Common myeloid progenitor, CD34-positive (primary cell): Measurements from ENCODE around the gene PLD2.

Experiments
- CTCF ChIA-PET: fragments of 350-600 bp; sonication (Branson Sonifier 250); formaldehyde crosslinking; loops from one replicate; lab custom pipeline; 2021; ENCODE audit warnings: antibody characterized with exemption; lab: Charles Lee
- POLR2A ChIA-PET: fragments of 350-600 bp; sonication (Branson Sonifier 250); formaldehyde crosslinking; loops from one replicate; lab custom pipeline; 2021; ENCODE audit warnings: antibody characterized with exemption; lab: Charles Lee
- DNase-seq, 3 donors: peaks; one replicate each; pipeline versions ENCODE4 v3.0.0 to v3.0.0-alpha.2; 2013
- H3K27ac ChIP-seq, 2 experiments: 1 replicate in 1 of 2; 2 replicates in 1 of 2; pipeline ENCODE4 v1.7.0; 2013; ENCODE audit warnings: inconsistent platforms in 2 of 2, low read length in 2 of 2, mild to moderate bottlenecking in 2 of 2, low read depth in 1 of 2, moderate library complexity in 1 of 2; ENCODE audit not compliant: severe bottlenecking in 2 of 2, insufficient read depth in 1 of 2, poor library complexity in 1 of 2
- H3K27me3 ChIP-seq, 5 experiments: replicated peaks in 2 of 5; 1 replicate in 3 of 5; 2 replicates in 2 of 5; pipeline versions ENCODE4 v1.6.1 to v1.7.0; 2013; ENCODE audit warnings: low read length in 4 of 5, mild to moderate bottlenecking in 2 of 5, moderate library complexity in 2 of 5, inconsistent platforms in 1 of 5; ENCODE audit not compliant: insufficient read depth in 5 of 5, control insufficient read depth in 4 of 5
- H3K36me3 ChIP-seq, 4 experiments: 1 replicate in 2 of 4; 2 replicates in 2 of 4; pipeline versions ENCODE4 v1.6.1 to v1.7.0; 2013; ENCODE audit warnings: low read length in 3 of 4, control low read depth in 1 of 4, mild to moderate bottlenecking in 1 of 4; ENCODE audit not compliant: control insufficient read depth in 4 of 4, insufficient read depth in 4 of 4
- H3K4me1 ChIP-seq, 4 experiments: 1 replicate in 3 of 4; 2 replicates in 1 of 4; pipeline versions ENCODE4 v1.6.1 to v1.7.1; 2013; ENCODE audit warnings: low read length in 3 of 4, mild to moderate bottlenecking in 3 of 4, control low read depth in 1 of 4, inconsistent platforms in 1 of 4, moderate library complexity in 1 of 4; ENCODE audit not compliant: control insufficient read depth in 4 of 4, insufficient read depth in 4 of 4; ENCODE audit errors: control extremely low read depth in 1 of 4
- H3K4me3 ChIP-seq, 7 experiments: 1 replicate in 4 of 7; 2 replicates in 3 of 7; pipeline versions ENCODE4 v1.5.1 to v1.7.0; 2013; ENCODE audit warnings: mild to moderate bottlenecking in 7 of 7, low read length in 6 of 7, moderate library complexity in 6 of 7, inconsistent platforms in 2 of 7, low read depth in 2 of 7, control low read depth in 1 of 7; ENCODE audit not compliant: insufficient read depth in 4 of 7, control insufficient read depth in 1 of 7; ENCODE audit errors: extremely low read depth in 1 of 7
- H3K9me3 ChIP-seq, 5 experiments: 1 replicate in 4 of 5; 2 replicates in 1 of 5; pipeline versions ENCODE4 v1.6.1 to v1.7.1; 2013; ENCODE audit warnings: low read length in 4 of 5, mild to moderate bottlenecking in 2 of 5, inconsistent platforms in 1 of 5, low read depth in 1 of 5, moderate library complexity in 1 of 5; ENCODE audit not compliant: control insufficient read depth in 4 of 5, insufficient read depth in 2 of 5; ENCODE audit errors: control extremely low read depth in 1 of 5
- WGBS: methylation state at CpG from one replicate; pipeline ENCODE4 v1.1.5; 2013; ENCODE audit not compliant: insufficient coverage; 5-methylcytosine and 5-hydroxymethylcytosine counted together

PLD2 gene

GRCh38 chr17:4806456-4806776, 536 bp upstream of the PLD2 start:
- CTCF ChIA-PET: interaction anchor here (1.0 to 3.1 kb wide), 2 partner anchors 10 to 16 kb away, joined by 3 to 14 read pairs; partner anchors contain the start of gene PSMB6
- 0% methylated on average over 10 of the region's 16 CpGs for WGBS
- Histone ChIP-seq H3K27me3 (peaks cover 2 to 13% (median 6%) of the 10 kb centered on the region in 5 experiments), H3K36me3 (no peaks in the 10 kb centered on the region), H3K9me3 (no peaks in the 10 kb centered on the region), H3K27ac (no peak overlapping the region), H3K4me1 (peaks cover 0 to 13% (median 9%) of the 10 kb centered on the region in 4 experiments), H3K4me3 (peak overlapping the region; percentile 46 to 78 (median 65))
- POLR2A ChIA-PET: interaction anchor here (0.7 to 1.4 kb wide), 3 partner anchors 10 to 30 kb away, joined by 3 to 6 read pairs (median 3); partner anchors contain the start of genes GLTPD2 and PSMB6
- peak in 2 of 3 donors; percentile 10 to 23 for DNase-seq

- H3K4me3 ChIP-seq: peak overlapping the region in 4 of 7 experiments; percentile 15 to 78 (median 58)
- peaks cover 2 to 13% (median 6%) of the 10 kb centered on the region in 5 experiments for H3K27me3 ChIP-seq
- CTCF ChIA-PET: interaction anchor here (1.2 to 3.1 kb wide), 3 partner anchors 11 to 21 kb away, joined by 3 to 14 read pairs (median 4); partner anchors contain the start of gene PSMB6
- DNase-seq: no peak
- H3K27ac ChIP-seq: no peak overlapping the region
- no peaks in the 10 kb centered on the region for H3K9me3 ChIP-seq
- H3K36me3 ChIP-seq: no peaks in the 10 kb centered on the region
- 53% methylated on average over 23 of the region's 32 CpGs for WGBS
- H3K4me1 ChIP-seq: peaks cover 0 to 13% (median 9%) of the 10 kb centered on the region in 4 experiments
- POLR2A ChIA-PET: no interaction called here
These were observed 839 bp downstream of the PLD2 start for GRCh38 chr17:4807605-4808377.

GRCh38 chr17:4808378-4808767, 1.4 kb downstream of the PLD2 start:
- Histone ChIP-seq H3K9me3 (no peaks in the 10 kb centered on the region), H3K27ac (no peak overlapping the region), H3K36me3 (no peaks in the 10 kb centered on the region), H3K4me1 (peaks cover 0 to 13% (median 9%) of the 10 kb centered on the region in 4 experiments), H3K4me3 (no peak overlapping the region), H3K27me3 (peaks cover 2 to 13% (median 6%) of the 10 kb centered on the region in 5 experiments)
- no peak for DNase-seq
- ChIA-PET POLR2A (no interaction called here), CTCF (interaction anchor here (1.2 to 3.1 kb wide), 3 partner anchors 12 to 22 kb away, joined by 3 to 14 read pairs (median 4); partner anchors contain the start of gene PSMB6)
- 93% methylated on average over 5 of the region's 6 CpGs for WGBS

DNA sequence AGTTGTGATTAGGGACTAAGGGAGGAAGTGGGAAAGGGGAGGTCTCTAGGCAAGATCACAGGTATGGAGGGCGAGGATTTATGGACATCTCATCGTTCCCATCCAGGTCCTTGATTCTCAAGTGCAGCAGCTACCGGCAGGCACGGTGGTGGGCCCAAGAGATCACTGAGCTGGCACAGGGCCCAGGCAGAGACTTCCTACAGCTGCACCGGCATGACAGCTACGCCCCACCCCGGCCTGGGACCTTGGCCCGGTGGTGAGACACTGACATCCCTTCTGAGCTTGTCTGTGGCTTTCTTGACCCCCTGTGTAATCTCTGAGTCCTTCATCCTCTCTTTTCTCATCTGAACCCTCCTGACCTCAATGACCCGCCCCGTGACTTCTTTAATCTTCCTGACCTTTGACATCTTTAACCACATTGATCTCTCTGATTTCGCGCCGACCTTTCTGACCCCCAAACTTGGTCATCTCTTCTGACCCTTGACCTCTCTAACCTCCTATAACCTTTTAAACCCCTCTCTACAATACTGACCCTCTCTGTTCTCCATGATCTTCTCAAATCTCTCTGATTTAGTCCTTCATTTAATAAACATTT, 3.8 kb downstream of the PLD2 start:
- 58% methylated on average over 13 of the region's 13 CpGs for WGBS
- Histone ChIP-seq H3K9me3 (no peaks in the 10 kb centered on the region), H3K27ac (no peak overlapping the region), H3K4me1 (peaks cover 0 to 13% (median 9%) of the 10 kb centered on the region in 4 experiments), H3K27me3 (peaks cover 2 to 13% (median 6%) of the 10 kb centered on the region in 5 experiments), H3K4me3 (no peak overlapping the region), H3K36me3 (no peaks in the 10 kb centered on the region)
- ChIA-PET POLR2A (interaction anchor here (1.3 kb wide), 1 partner anchor 70 kb away, joined by 6 read pairs; no protein-coding TSS in a partner anchor), CTCF (interaction anchor here (1.2 kb wide), 1 partner anchor 70 kb away, joined by 3 read pairs; no protein-coding TSS in a partner anchor)
- peak in 2 of 3 donors; percentile 63 to 72 for DNase-seq

GRCh38 chr17:4811471-4811870, 4.5 kb downstream of the PLD2 start:
- H3K36me3 ChIP-seq: no peaks in the 10 kb centered on the region
- H3K27ac ChIP-seq: no peak overlapping the region
- no peak for DNase-seq
- WGBS: 94% methylated on average over 12 of the region's 12 CpGs
- ChIA-PET CTCF (no interaction called here), POLR2A (no interaction called here)
- H3K4me3 ChIP-seq: no peak overlapping the region
- H3K9me3 ChIP-seq: no peaks in the 10 kb centered on the region
- peaks cover 0 to 9% (median 6%) of the 10 kb centered on the region in 4 experiments for H3K4me1 ChIP-seq
- peaks cover 0 to 11% (median 5%) of the 10 kb centered on the region in 5 experiments for H3K27me3 ChIP-seq

- Histone ChIP-seq H3K4me1 (peaks cover 0 to 5% (median 1%) of the 10 kb centered on the region in 4 experiments), H3K9me3 (no peaks in the 10 kb centered on the region), H3K36me3 (no peaks in the 10 kb centered on the region), H3K27ac (no peak overlapping the region), H3K27me3 (peaks cover 0 to 8% (median 3%) of the 10 kb centered on the region in 5 experiments), H3K4me3 (no peak overlapping the region)
- no peak for DNase-seq
- ChIA-PET CTCF (no interaction called here), POLR2A (no interaction called here)
- 100% methylated on average over 4 of the region's 7 CpGs for WGBS
These were observed 5.7 kb downstream of the PLD2 start for GRCh38 chr17:4812690-4813089.
